ENCODE results near the gene CHAD.

Gene CHAD

DNA sequence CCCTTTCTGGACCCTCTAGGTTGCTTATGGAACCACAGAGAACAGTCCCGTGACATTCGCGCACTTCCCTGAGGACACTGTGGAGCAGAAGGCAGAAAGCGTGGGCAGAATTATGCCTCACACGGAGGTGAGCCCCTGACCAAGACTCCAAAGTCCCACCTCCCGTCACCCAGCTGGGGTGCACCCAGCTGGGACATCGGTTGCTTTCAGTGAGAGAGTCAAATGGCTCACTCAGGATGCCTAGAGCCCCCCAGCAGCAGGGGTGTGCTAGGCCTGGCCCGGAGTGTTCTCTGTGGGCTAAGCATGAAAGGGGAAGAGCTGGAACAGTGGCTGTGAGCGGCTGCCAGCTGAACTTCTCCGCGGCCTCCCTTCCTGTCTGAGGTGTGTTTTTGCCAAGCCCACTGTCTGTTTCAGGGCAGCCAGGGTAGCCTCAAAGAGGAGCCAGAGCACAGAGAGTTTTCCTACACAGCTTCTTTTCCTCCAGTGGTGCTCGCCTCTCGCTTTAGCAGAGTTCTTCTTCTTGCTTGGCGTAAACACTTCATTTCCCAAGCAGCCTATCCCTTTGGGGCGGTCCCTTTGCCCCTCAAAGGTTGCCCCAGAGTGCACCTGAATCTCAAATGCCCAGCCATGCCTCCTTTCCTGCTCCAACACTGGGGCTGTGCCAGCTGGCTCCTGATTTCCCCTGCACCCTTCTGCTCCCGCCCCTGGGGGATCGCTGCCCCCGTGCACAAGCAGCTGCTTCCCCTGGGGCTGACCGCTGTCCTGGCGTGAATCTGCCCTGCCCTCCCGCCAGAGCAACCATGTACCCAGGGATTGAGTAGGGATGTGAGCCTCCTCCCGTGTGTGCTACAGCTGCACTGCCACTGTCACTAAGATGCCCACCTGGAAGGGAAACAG lies 2.6 kb upstream of the CHAD start:
- H3K4me1 ChIP-seq (ENCODE audit: insufficient read depth, poor library complexity, severe bottlenecking) = no peaks in the 10 kb centered on the region
- TF ChIP-seq, protein P1, sequence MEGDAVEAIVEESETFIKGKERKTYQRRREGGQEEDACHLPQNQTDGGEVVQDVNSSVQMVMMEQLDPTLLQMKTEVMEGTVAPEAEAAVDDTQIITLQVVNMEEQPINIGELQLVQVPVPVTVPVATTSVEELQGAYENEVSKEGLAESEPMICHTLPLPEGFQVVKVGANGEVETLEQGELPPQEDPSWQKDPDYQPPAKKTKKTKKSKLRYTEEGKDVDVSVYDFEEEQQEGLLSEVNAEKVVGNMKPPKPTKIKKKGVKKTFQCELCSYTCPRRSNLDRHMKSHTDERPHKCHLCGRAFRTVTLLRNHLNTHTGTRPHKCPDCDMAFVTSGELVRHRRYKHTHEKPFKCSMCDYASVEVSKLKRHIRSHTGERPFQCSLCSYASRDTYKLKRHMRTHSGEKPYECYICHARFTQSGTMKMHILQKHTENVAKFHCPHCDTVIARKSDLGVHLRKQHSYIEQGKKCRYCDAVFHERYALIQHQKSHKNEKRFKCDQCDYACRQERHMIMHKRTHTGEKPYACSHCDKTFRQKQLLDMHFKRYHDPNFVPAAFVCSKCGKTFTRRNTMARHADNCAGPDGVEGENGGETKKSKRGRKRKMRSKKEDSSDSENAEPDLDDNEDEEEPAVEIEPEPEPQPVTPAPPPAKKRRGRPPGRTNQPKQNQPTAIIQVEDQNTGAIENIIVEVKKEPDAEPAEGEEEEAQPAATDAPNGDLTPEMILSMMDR (IDR thresholded peaks at IDR 0.05; ENCODE audit: poor library complexity, severe bottlenecking) = no peak
- H3K27ac ChIP-seq (ENCODE audit: poor library complexity, severe bottlenecking) = no peak overlapping the region
- no peak for DNase-seq (ENCODE audit: low spot score)
- H3K36me3 ChIP-seq (ENCODE audit: low read depth) = peaks cover 22% of the 10 kb centered on the region
- H3K27me3 ChIP-seq (ENCODE audit: insufficient read depth, poor library complexity, severe bottlenecking) = no peaks in the 10 kb centered on the region
- no peak for ATAC-seq (ENCODE audit: low read depth)
- H3K4me3 ChIP-seq (ENCODE audit: severe bottlenecking) = no peak overlapping the region
- H3K9me3 ChIP-seq (ENCODE audit: severe bottlenecking) = no peaks in the 10 kb centered on the region

DNA sequence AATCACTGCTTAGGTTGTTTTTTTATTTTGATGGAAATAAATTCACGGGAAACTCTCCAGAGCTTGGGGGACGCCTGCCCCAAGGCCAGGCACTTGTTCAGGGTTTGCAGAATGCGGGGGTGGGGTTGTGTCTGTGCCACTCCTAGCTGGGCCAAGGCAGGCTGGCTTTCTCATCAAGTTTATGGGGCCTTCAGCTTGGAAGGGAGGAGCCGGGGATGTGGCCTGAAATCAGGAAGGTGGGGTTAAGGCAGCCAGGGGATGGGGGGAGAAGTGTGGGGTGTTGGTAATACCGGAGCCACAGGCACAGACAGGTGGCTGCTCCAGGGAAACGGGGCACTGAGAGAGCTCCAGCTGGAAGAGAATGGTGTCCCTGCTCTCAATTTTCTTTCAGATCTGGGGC lies 1.7 kb upstream of the CHAD start:
- no peak for ATAC-seq (ENCODE audit: low read depth)
- H3K9me3 ChIP-seq (ENCODE audit: severe bottlenecking) = no peaks in the 10 kb centered on the region
- no peak overlapping the region for H3K4me3 ChIP-seq (ENCODE audit: severe bottlenecking)
- TF ChIP-seq, protein P1 (IDR thresholded peaks at IDR 0.05; ENCODE audit: poor library complexity, severe bottlenecking) = no peak
- no peak for DNase-seq (ENCODE audit: low spot score)
- H3K4me1 ChIP-seq (ENCODE audit: insufficient read depth, poor library complexity, severe bottlenecking) = no peaks in the 10 kb centered on the region
- peaks cover 22% of the 10 kb centered on the region for H3K36me3 ChIP-seq (ENCODE audit: low read depth)
- no peak overlapping the region for H3K27ac ChIP-seq (ENCODE audit: poor library complexity, severe bottlenecking)
- no peaks in the 10 kb centered on the region for H3K27me3 ChIP-seq (ENCODE audit: insufficient read depth, poor library complexity, severe bottlenecking)

GRCh38 chr17:50469671-50470305 lies 1.1 kb upstream of the CHAD start:
- H3K9me3 ChIP-seq (ENCODE audit: severe bottlenecking) = no peaks in the 10 kb centered on the region
- TF ChIP-seq, protein P1 (IDR thresholded peaks at IDR 0.05; ENCODE audit: poor library complexity, severe bottlenecking) = no peak
- H3K4me1 ChIP-seq (ENCODE audit: insufficient read depth, poor library complexity, severe bottlenecking) = no peaks in the 10 kb centered on the region
- H3K27me3 ChIP-seq (ENCODE audit: insufficient read depth, poor library complexity, severe bottlenecking) = no peaks in the 10 kb centered on the region
- ATAC-seq (ENCODE audit: low read depth) = no peak
- H3K36me3 ChIP-seq (ENCODE audit: low read depth) = peaks cover 22% of the 10 kb centered on the region
- no peak overlapping the region for H3K4me3 ChIP-seq (ENCODE audit: severe bottlenecking)
- H3K27ac ChIP-seq (ENCODE audit: poor library complexity, severe bottlenecking) = no peak overlapping the region
- DNase-seq (ENCODE audit: low spot score) = no peak

DNA sequence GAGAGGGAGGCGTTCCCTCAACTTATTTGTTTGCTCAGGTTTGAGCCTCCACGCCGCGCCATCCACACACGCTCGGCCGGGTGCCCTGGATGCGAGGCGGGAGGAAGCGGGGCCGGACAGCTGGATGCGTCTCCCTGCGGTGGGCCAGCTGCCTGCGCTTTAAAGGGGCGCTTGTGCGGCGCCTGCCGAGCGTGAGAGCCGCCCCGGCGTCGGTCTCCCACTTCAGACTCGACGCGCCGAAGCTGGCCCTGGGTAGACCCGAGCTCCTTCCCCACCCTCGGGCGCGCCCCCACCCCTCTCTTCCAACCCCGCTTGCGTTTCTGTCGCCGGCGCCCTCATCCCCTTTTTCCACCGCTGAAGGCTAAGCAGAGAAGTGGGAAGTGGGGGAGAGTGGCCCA lies 527 bp upstream of the CHAD start:
- Histone ChIP-seq H3K27ac (ENCODE audit: poor library complexity, severe bottlenecking) (no peak overlapping the region), H3K27me3 (ENCODE audit: insufficient read depth, poor library complexity, severe bottlenecking) (no peaks in the 10 kb centered on the region), H3K4me3 (ENCODE audit: severe bottlenecking) (no peak overlapping the region), H3K36me3 (ENCODE audit: low read depth) (peaks cover 18% of the 10 kb centered on the region), H3K9me3 (ENCODE audit: severe bottlenecking) (no peaks in the 10 kb centered on the region), H3K4me1 (ENCODE audit: insufficient read depth, poor library complexity, severe bottlenecking) (no peaks in the 10 kb centered on the region)
- TF ChIP-seq, protein P1 (IDR thresholded peaks at IDR 0.05; ENCODE audit: poor library complexity, severe bottlenecking) = no peak
- DNase-seq (ENCODE audit: low spot score) (no peak), ATAC-seq (ENCODE audit: low read depth) (no peak)

Measured in RWPE2 (cell line).